NB4 (cell line): Measurements from ENCODE around the gene OBSCN.
A peak's percentile ranks its signal among the peaks of the same experiment; 100 is the strongest.

Experiments
- DNase-seq: peaks from one replicate; pipeline ENCODE4 v3.0.0; 2010; ENCODE audit warnings: low read depth
- H3K4me3 ChIP-seq: one replicate; pipeline ENCODE4 v1.5.1; 2011; ENCODE audit warnings: mild to moderate bottlenecking, low read depth, low read length, moderate library complexity
- CTCF ChIP-seq: IDR thresholded peaks from one replicate; pipeline ENCODE4 v1.5.1; 2012; ENCODE audit warnings: low read depth, low read length
- MYC ChIP-seq: IDR thresholded peaks from 2 replicates; pipeline ENCODE4 v1.6.1; 2011; ENCODE audit warnings: low read depth, low read length
- POLR2A ChIP-seq: IDR thresholded peaks from 2 replicates; pipeline ENCODE4 v1.6.1; 2011; ENCODE audit warnings: mild to moderate bottlenecking; ENCODE audit not compliant: insufficient read length; ENCODE audit errors: extremely low read depth
- TF ChIP-seq, protein P1 (sequence below): IDR thresholded peaks from 2 replicates; pipeline ENCODE4 v1.6.1; 2011; ENCODE audit warnings: low read depth, low read length

The OBSCN gene

GRCh38 chr1:228176461-228177182 is 31.2 kb upstream of the OBSCN start:
- H3K4me3 ChIP-seq: no peak overlapping the region
- TF ChIP-seq CTCF (no peak), POLR2A (no peak), MYC (no peak)
- TF ChIP-seq, protein P1, sequence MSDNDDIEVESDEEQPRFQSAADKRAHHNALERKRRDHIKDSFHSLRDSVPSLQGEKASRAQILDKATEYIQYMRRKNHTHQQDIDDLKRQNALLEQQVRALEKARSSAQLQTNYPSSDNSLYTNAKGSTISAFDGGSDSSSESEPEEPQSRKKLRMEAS: no peak
- DNase-seq: no peak

GRCh38 chr1:228177183-228177475 is 30.7 kb upstream of the OBSCN start:
- H3K4me3 ChIP-seq: no peak overlapping the region
- TF ChIP-seq, protein P1: no peak
- TF ChIP-seq MYC (no peak), POLR2A (no peak), CTCF (no peak)
- no peak for DNase-seq

DNA sequence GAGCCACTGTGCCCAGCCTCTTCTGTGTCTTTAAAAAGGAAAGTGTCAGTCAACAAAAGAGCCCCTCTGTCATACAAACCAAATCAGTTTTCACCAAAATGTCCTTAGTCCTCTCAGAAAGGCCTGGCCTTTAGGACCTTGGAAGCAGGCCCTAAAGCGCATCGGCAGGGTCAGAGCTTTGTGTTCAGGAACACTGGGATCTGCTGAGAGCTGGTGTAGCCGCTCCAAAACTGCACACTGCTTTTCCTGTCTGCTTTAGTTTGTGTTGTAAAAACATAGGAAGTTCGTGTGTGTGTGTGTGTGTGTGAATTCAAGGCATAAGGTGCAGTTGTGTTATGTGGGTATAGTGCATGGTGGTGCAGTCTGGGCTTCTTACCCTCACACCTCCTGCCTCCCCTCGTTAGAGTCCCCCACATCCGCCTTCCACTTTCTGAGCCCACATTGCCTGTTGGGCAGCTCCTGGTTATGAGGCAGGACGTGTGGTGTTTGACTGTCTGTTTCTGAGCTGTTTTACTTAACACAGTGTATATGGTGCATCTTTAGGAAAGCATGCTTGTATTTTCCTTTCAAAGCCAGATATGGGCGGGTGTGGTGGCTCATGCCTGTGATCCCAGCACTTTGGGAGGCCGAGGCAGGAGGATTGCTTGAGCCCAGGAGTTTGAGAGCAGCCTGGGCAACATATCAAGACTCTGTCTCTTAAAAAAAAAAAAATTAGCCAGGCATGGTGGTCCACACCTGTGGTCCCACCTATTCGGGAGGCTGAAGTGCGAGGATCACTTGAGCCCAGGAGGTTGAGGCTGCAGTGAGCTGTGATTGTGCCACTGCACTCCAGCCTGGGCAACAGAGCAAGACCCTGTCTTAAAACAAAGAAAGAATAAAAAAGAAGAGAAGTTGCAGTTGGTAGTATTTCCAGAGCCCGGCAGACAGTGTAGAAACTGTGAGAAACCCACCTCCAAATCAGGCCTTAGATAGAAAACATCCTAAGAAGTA is 29.8 kb upstream of the OBSCN start:
- H3K4me3 ChIP-seq: no peak overlapping the region
- TF ChIP-seq, protein P1: no peak
- TF ChIP-seq MYC: no peak
- no peak for TF ChIP-seq POLR2A
- no peak for DNase-seq

GRCh38 chr1:228178737-228179684 is 28.8 kb upstream of the OBSCN start:
- TF ChIP-seq CTCF (no peak), POLR2A (no peak), MYC (no peak)
- TF ChIP-seq, protein P1: no peak
- no peak overlapping the region for H3K4me3 ChIP-seq
- DNase-seq: no peak

GRCh38 chr1:228180271-228180958 is 27.4 kb upstream of the OBSCN start:
- DNase-seq: peak; percentile 19
- H3K4me3 ChIP-seq: no peak overlapping the region
- TF ChIP-seq, protein P1: no peak
- TF ChIP-seq MYC: no peak
- peak; percentile 59 for TF ChIP-seq CTCF
- TF ChIP-seq POLR2A: no peak
